HepG2 (cell line): ENCODE results near the gene SFT2D1. TPM values are rescaled to one million over a fixed set of nuclear protein-coding genes. Genes with fewer than 3 reads are reported as not detected.
A peak's percentile ranks its signal among the peaks of the same experiment; 100 is the strongest.

Experiments
- HNRNPH1 ChIP-seq: fragments of 200-400 bp; formaldehyde crosslinking; optimal IDR thresholded peaks from 2 replicates; pipeline ENCODE3; 2017; ENCODE audit warnings: mild to moderate bottlenecking, low read depth, low read length
- HOMEZ ChIP-seq: IDR thresholded peaks from 2 replicates; pipeline ENCODE4 v1.6.1; 2016; ENCODE audit warnings: low read depth
- KLF6 ChIP-seq: IDR thresholded peaks from 2 replicates; pipeline ENCODE4 v1.8.0; 2016; ENCODE audit warnings: missing biosample characterization, missing genetic modification reagents
- MEIS1 ChIP-seq: sonication (generic); formaldehyde crosslinking; IDR thresholded peaks from 2 replicates; pipeline ENCODE4 v1.9.0; 2021; ENCODE audit warnings: mild to moderate bottlenecking, missing genetic modification reagents, moderate library complexity, borderline replicate concordance
- MYC ChIP-seq: sonication (generic); formaldehyde crosslinking; IDR thresholded peaks from 2 replicates; pipeline ENCODE4 v1.9.0; 2021; ENCODE audit warnings: missing genetic modification reagents, borderline replicate concordance
- NR2F6 ChIP-seq, 2 experiments: IDR thresholded peaks; 2 replicates each; pipeline ENCODE4 v1.6.1; 2016; ENCODE audit warnings: antibody characterized with exemption in 1 of 2, mild to moderate bottlenecking in 1 of 2
- ONECUT2 ChIP-seq: sonication (generic); formaldehyde crosslinking; IDR thresholded peaks from 2 replicates; pipeline ENCODE4 v1.4.0; 2020; ENCODE audit warnings: missing genetic modification reagents
- POLR2G ChIP-seq: fragments of 200-400 bp; formaldehyde crosslinking; IDR thresholded peaks from 2 replicates; pipeline ENCODE4 v1.6.1; 2018; ENCODE audit warnings: mild to moderate bottlenecking, low read depth, low read length, moderate library complexity
- PRDM10 ChIP-seq: sonication (generic); formaldehyde crosslinking; IDR thresholded peaks from 2 replicates; pipeline ENCODE4 v1.4.0; 2020; ENCODE audit warnings: low read depth, missing genetic modification reagents
- SETDB1 ChIP-seq: sonication (generic); formaldehyde crosslinking; IDR thresholded peaks from 2 replicates; pipeline ENCODE4 v1.5.1; 2020; ENCODE audit warnings: missing genetic modification reagents, mild to moderate bottlenecking, borderline replicate concordance
- SMC3 ChIP-seq: IDR thresholded peaks from 2 replicates; pipeline ENCODE4 v1.6.1; 2011; ENCODE audit warnings: low read length, improper control_type of control experiment
- TEAD3 ChIP-seq: optimal IDR thresholded peaks from 2 replicates; pipeline ENCODE3; 2016; ENCODE audit warnings: borderline replicate concordance
- TP53 ChIP-seq: sonication (generic); formaldehyde crosslinking; conservative IDR thresholded peaks from 2 replicates; pipeline ENCODE4 v1.4.0; 2020; ENCODE audit warnings: missing genetic modification reagents
- ZBTB38 ChIP-seq: sonication (generic); formaldehyde crosslinking; IDR thresholded peaks from 2 replicates; pipeline ENCODE4 v1.5.1; 2020; ENCODE audit warnings: mild to moderate bottlenecking, missing genetic modification reagents
- ZFP36L1 ChIP-seq: sonication (generic); formaldehyde crosslinking; IDR thresholded peaks from 2 replicates; pipeline ENCODE4 v1.8.0; 2022; ENCODE audit warnings: mild to moderate bottlenecking, missing genetic modification reagents, moderate library complexity
- ZMYM2 ChIP-seq: sonication (generic); formaldehyde crosslinking; IDR thresholded peaks from 2 replicates; pipeline ENCODE4 v1.8.0; 2022; ENCODE audit warnings: mild to moderate bottlenecking, missing genetic modification reagents
- ZNF230 ChIP-seq: sonication (generic); formaldehyde crosslinking; IDR thresholded peaks from 2 replicates; pipeline ENCODE4 v1.4.0; 2020; ENCODE audit warnings: mild to moderate bottlenecking, missing genetic modification reagents
- ZNF317 ChIP-seq: sonication (generic); formaldehyde crosslinking; IDR thresholded peaks from 2 replicates; pipeline ENCODE4 v1.5.0; 2020; ENCODE audit warnings: mild to moderate bottlenecking, missing genetic modification reagents
- ZNF629 ChIP-seq: sonication (generic); formaldehyde crosslinking; conservative IDR thresholded peaks from 2 replicates; pipeline ENCODE4 v1.5.0; 2020; ENCODE audit warnings: missing genetic modification reagents
- polyA plus RNA-seq, 8 experiments: library from polyadenylated mRNA; depleted of rRNA in 3 of 8; stranded (reverse) in 7 of 8; unstranded in 1 of 8; fragments of >200 nt; fragmentation: Illumina TruSeq in 4 of 8; extraction: Trizol in 4 of 8; gene quantifications; 2 replicates each; pipeline versions ENCODE4 v1.2.1 to v1.2.3, GENCODE V29; 2011 to 2016; ENCODE audit warnings: low read depth in 4 of 8, missing spikeins in 1 of 8, mixed read lengths in 1 of 8; ENCODE audit not compliant: insufficient read depth in 1 of 8
- total RNA-seq, 5 experiments: library from RNA; depleted of rRNA; stranded (reverse); fragments of >200 nt; fragmentation: Illumina TruSeq; extraction: Trizol; gene quantifications; 2 replicates each; pipeline ENCODE4 v1.2.3, GENCODE V29; 2016; ENCODE audit warnings: low read depth in 1 of 5
- TF ChIP-seq, protein P1 (sequence below): sonication (generic); formaldehyde crosslinking; IDR thresholded peaks from 2 replicates; pipeline ENCODE4 v1.8.1; 2022; ENCODE audit warnings: low read depth, mild to moderate bottlenecking, missing genetic modification reagents
- TF ChIP-seq, protein P2 (sequence below): sonication (generic); formaldehyde crosslinking; IDR thresholded peaks from 2 replicates; pipeline ENCODE4 v1.5.0; 2020; ENCODE audit warnings: missing genetic modification reagents

The SFT2D1 gene
- total and polyA plus RNA-seq, 2 of the 13 experiments (the other 11 are each of a cell fraction or from before 2014, with no cell fraction given) = 115 to 147 TPM

DNA sequence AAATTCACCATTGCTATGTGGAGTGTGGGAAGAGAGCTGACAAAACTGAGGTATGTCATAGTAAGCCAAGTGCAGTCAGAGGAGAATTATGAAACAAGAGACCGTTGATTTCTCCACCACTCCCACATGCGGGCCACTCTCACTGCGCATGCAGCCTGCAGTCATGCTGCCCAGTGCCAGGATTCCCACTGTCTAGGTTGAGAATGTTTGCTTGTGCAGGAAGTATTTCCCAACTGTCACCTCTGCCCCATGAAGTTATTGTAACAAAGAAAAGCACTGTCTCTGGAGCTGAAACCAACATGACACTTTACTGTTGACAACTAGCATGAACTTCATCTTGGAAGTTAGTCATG, 18.7 kb upstream of the SFT2D1 start (continued):
- TF ChIP-seq NR2F6 (IDR thresholded peaks at IDR 0.05) (peak; percentile 99), NR2F6 (CRISPR knock-in tag; IDR thresholded peaks at IDR 0.05) (peak; percentile 99), HNRNPH1 (no peak), SETDB1 (CRISPR knock-in tag) (no peak), KLF6 (CRISPR knock-in tag) (peak; percentile 95), ZBTB38 (CRISPR knock-in tag) (peak; percentile 89), SMC3 (peak; percentile 56), ONECUT2 (CRISPR knock-in tag) (peak; percentile 57; the same call in 1 of the 2 replicates), PRDM10 (CRISPR knock-in tag) (no peak), ZNF230 (CRISPR knock-in tag) (0 out of 2 replicates have a peak, but pooled peaks have one; percentile 82), ZMYM2 (CRISPR knock-in tag) (peak; percentile 67; the same call in 1 of the 2 replicates), MEIS1 (CRISPR knock-in tag) (peak; percentile 95), POLR2G (peak; percentile 70), TEAD3 (CRISPR knock-in tag) (peak; percentile 95), TP53 (CRISPR knock-in tag) (peak; percentile 92), ZFP36L1 (CRISPR knock-in tag) (peak; percentile 94), MYC (peak; percentile 97), ZNF317 (CRISPR knock-in tag) (peak; percentile 88), ZNF629 (CRISPR knock-in tag) (peak; percentile 80), HOMEZ (CRISPR knock-in tag) (peak; percentile 97)
- TF ChIP-seq, protein P1, sequence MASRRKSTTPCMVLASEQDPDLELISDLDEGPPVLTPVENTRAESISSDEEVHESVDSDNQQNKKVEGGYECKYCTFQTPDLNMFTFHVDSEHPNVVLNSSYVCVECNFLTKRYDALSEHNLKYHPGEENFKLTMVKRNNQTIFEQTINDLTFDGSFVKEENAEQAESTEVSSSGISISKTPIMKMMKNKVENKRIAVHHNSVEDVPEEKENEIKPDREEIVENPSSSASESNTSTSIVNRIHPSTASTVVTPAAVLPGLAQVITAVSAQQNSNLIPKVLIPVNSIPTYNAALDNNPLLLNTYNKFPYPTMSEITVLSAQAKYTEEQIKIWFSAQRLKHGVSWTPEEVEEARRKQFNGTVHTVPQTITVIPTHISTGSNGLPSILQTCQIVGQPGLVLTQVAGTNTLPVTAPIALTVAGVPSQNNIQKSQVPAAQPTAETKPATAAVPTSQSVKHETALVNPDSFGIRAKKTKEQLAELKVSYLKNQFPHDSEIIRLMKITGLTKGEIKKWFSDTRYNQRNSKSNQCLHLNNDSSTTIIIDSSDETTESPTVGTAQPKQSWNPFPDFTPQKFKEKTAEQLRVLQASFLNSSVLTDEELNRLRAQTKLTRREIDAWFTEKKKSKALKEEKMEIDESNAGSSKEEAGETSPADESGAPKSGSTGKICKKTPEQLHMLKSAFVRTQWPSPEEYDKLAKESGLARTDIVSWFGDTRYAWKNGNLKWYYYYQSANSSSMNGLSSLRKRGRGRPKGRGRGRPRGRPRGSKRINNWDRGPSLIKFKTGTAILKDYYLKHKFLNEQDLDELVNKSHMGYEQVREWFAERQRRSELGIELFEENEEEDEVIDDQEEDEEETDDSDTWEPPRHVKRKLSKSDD (CRISPR knock-in tag) = peak; percentile 52
- TF ChIP-seq, protein P2, sequence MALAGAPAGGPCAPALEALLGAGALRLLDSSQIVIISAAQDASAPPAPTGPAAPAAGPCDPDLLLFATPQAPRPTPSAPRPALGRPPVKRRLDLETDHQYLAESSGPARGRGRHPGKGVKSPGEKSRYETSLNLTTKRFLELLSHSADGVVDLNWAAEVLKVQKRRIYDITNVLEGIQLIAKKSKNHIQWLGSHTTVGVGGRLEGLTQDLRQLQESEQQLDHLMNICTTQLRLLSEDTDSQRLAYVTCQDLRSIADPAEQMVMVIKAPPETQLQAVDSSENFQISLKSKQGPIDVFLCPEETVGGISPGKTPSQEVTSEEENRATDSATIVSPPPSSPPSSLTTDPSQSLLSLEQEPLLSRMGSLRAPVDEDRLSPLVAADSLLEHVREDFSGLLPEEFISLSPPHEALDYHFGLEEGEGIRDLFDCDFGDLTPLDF (CRISPR knock-in tag) = peak; percentile 54; the same call in 1 of the 2 replicates
